Activated CD4-positive, alpha-beta T cell treated with anti-CD3 and anti-CD28 coated beads, Interleukin-2, amount 50 U/mL, for 4 hours (primary cell): Measurements from ENCODE around the gene RAD51.

Experiments used
- DNase-seq, 2 experiments: peaks; one replicate each; pipeline ENCODE4 v3.0.0-alpha.2; 2020

RAD51 gene

GRCh38 chr15:40722934-40723333 is 28.0 kb downstream of the RAD51 start:
- DNase-seq: no peak

GRCh38 chr15:40723919-40724318 is 28.9 kb downstream of the RAD51 start:
- DNase-seq: no peak

- no peak for DNase-seq
Observed at GRCh38 chr15:40731034-40731433, 36.1 kb downstream of the RAD51 start.

GRCh38 chr15:40736575-40736974 is 41.6 kb downstream of the RAD51 start:
- DNase-seq: no peak

- DNase-seq: no peak
Observed at GRCh38 chr15:40737048-40737447, 42.1 kb downstream of the RAD51 start.

GRCh38 chr15:40739047-40739446 is 44.1 kb downstream of the RAD51 start:
- DNase-seq: no peak

GRCh38 chr15:40739854-40740253 is 44.9 kb downstream of the RAD51 start:
- DNase-seq: no peak

GRCh38 chr15:40743485-40743901 is 48.5 kb downstream of the RAD51 start:
- no peak for DNase-seq

GRCh38 chr15:40743921-40744814 is 49.2 kb downstream of the RAD51 start:
- peak; percentile 48 to 57 for DNase-seq

- DNase-seq: no peak
Observed at GRCh38 chr15:40744815-40745152, 49.8 kb downstream of the RAD51 start.

GRCh38 chr15:40746916-40747418 is 52.0 kb downstream of the RAD51 start:
- DNase-seq: no peak

GRCh38 chr15:40747685-40748631 is 53.0 kb downstream of the RAD51 start:
- no peak for DNase-seq

GRCh38 chr15:40749151-40749630 is 54.2 kb downstream of the RAD51 start:
- DNase-seq: no peak

- no peak for DNase-seq
Observed at GRCh38 chr15:40750885-40751284, 55.9 kb downstream of the RAD51 start.

- no peak for DNase-seq
Observed at GRCh38 chr15:40751745-40752144, 56.8 kb downstream of the RAD51 start.

- no peak for DNase-seq
Observed at GRCh38 chr15:40754574-40754882, 59.6 kb downstream of the RAD51 start.

GRCh38 chr15:40754883-40755811 is 60.2 kb downstream of the RAD51 start, which contains the start of gene RMDN3:
Gene RMDN3 (minus strand): TSS chr15:40755254. CDS start chr15:40754783, 471 bp downstream.
- peak; percentile 87 to 89 for DNase-seq

GRCh38 chr15:40755812-40756208 is 60.8 kb downstream of the RAD51 start:
- no peak for DNase-seq

- no peak for DNase-seq
Observed at GRCh38 chr15:40756938-40757337, 62.0 kb downstream of the RAD51 start.

- no peak for DNase-seq
Observed at GRCh38 chr15:40759961-40760360, 65.0 kb downstream of the RAD51 start.

- peak in 1 of 2 experiments; percentile 14 for DNase-seq
Observed at GRCh38 chr15:40762919-40763800, 68.2 kb downstream of the RAD51 start.
